Ovary (tissue), 9 donors: ENCODE measurements around the gene AUTS2. TPM values are rescaled to one million over a fixed set of nuclear protein-coding genes. Genes with fewer than 3 reads are reported as not detected.

Experiments used
- DNase-seq, 5 donors: peaks; one replicate each; pipeline ENCODE4 v3.0.0-alpha.2; 2019 to 2020
- H3K27ac ChIP-seq, 2 donors: fragments of 200-600 bp; one replicate each; pipeline versions ENCODE4 v1.5.1 to v1.8.0; 2019 to 2022
- H3K27me3 ChIP-seq: fragments of 200-600 bp; one replicate; pipeline ENCODE4 v1.8.0; 2022
- H3K36me3 ChIP-seq: fragments of 200-600 bp; sonication (generic); one replicate; pipeline ENCODE4 v1.5.1; 2019
- H3K4me1 ChIP-seq: one replicate; pipeline ENCODE4 v1.8.1; 2013; ENCODE audit warnings: mild to moderate bottlenecking, moderate library complexity; ENCODE audit not compliant: insufficient read depth
- H3K4me3 ChIP-seq: fragments of 200-600 bp; sonication (generic); one replicate; pipeline ENCODE4 v1.5.1; 2017
- H3K9me3 ChIP-seq, 2 donors: fragments of 200-600 bp in 1 of 2; sonication (generic) in 1 of 2; one replicate each; pipeline versions ENCODE4 v1.5.1 to v1.8.1; 2013 to 2019; ENCODE audit warnings: mild to moderate bottlenecking in 1 of 2, moderate library complexity in 1 of 2
- EP300 ChIP-seq: sonication (generic); formaldehyde crosslinking; IDR thresholded peaks from one replicate; pipeline ENCODE4 v1.6.1; 2017; ENCODE audit warnings: antibody characterized with exemption
- POLR2A ChIP-seq: fragments of 450-650 bp; IDR thresholded peaks from one replicate; pipeline ENCODE4 v1.6.1; 2017; ENCODE audit warnings: antibody characterized with exemption, mild to moderate bottlenecking, moderate library complexity
- WGBS, 3 donors: extraction: QIAGEN DNeasy Blood & Tissue Kit in 1 of 3; methylation state at CpG; one replicate each; pipeline versions ENCODE4 v1.1.5 to v1.1.7; 2013 to 2017; 5-methylcytosine and 5-hydroxymethylcytosine counted together
- intact Hi-C, 4 donors: fragments of 100-400 bp; cut with DNase I; formaldehyde crosslinking; loops; one replicate each; pipeline versions ENCODE4 v1.11.0 to v1.15.1; 2022 to 2023
- polyA plus RNA-seq, 2 donors: library from polyadenylated mRNA; stranded (reverse); fragments of 200-250 nt in 1 of 2; fragments of 350-450 nt in 1 of 2; fragmentation: Illumina TruSeq in 1 of 2; extraction: RNeasy Lipid Tissue Mini Kit (QIAGEN cat#74804) in 1 of 2; gene quantifications; one replicate each; pipeline ENCODE4 v1.2.3, GENCODE V29; 2013 to 2014
- total RNA-seq, 7 donors: library from RNA; depleted of rRNA in 2 of 7; stranded (reverse); fragments of >200 nt in 2 of 7; fragmentation: NEBNext Ultra II Directional in 3 of 7; extraction: Animal tissue kit (Norgen Biotek cat#: 25700) in 3 of 7; gene quantifications; one replicate each; pipeline versions ENCODE4 v1.1.0 to v1.2.4, GENCODE V29; 2016 to 2023
- TF ChIP-seq, protein P1 (sequence below), 3 donors: fragments of 450-650 bp in 2 of 3; fragments of 200-600 bp in 1 of 3; IDR thresholded peaks; one replicate each; pipeline versions ENCODE4 v1.5.1 to v1.8.0; 2016 to 2022; ENCODE audit warnings: antibody characterized with exemption in 3 of 3, mild to moderate bottlenecking in 1 of 3
- donor health status: DM: no; HTN: no; CAD: no; lungs with moderate emphysema.
- donor health status: DM: no; HTN: no; CAD: no.
- donor health status: Bipolar disorder and iron deficiency.
- donor health status: DM: yes; HTN: yes; CAD: no.
- donor health status: DM: no; HTN: no; CAD: no.
- donor health status: DM: yes; HTN: yes; CAD: no.

Gene AUTS2
- total and polyA plus RNA-seq, 9 donors = 18.3 to 60.9 (median 44.9) TPM

DNA sequence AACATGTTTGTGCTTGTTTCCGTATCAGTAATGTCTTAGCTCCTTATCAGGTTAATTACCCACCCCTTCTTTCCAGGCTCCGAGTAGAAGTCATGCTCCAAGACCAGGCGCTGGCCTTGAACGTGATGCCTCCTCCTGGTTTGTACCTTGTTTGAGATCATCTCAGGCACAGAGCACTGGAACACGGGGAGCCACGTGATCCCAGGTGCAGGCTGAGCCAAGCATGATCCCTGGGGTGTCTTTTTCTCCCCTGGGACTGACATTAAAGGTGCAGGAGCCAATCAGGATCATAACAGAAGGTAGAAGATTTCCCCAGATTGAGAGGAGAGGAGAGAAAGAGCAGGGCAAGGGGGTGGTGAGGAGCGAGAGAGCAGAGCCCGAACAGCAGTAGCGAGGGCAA is 907.6 kb downstream of the AUTS2 start:
- H3K27ac ChIP-seq = no peak overlapping the region
- no peaks in the 10 kb centered on the region for H3K9me3 ChIP-seq
- WGBS, 3 donors = 78 to 82% (median 81%) methylated on average over 9 of the region's 9 CpGs
- no peak overlapping the region for H3K4me3 ChIP-seq
- TF ChIP-seq EP300 (no peak), POLR2A (no peak)
- TF ChIP-seq, protein P1, sequence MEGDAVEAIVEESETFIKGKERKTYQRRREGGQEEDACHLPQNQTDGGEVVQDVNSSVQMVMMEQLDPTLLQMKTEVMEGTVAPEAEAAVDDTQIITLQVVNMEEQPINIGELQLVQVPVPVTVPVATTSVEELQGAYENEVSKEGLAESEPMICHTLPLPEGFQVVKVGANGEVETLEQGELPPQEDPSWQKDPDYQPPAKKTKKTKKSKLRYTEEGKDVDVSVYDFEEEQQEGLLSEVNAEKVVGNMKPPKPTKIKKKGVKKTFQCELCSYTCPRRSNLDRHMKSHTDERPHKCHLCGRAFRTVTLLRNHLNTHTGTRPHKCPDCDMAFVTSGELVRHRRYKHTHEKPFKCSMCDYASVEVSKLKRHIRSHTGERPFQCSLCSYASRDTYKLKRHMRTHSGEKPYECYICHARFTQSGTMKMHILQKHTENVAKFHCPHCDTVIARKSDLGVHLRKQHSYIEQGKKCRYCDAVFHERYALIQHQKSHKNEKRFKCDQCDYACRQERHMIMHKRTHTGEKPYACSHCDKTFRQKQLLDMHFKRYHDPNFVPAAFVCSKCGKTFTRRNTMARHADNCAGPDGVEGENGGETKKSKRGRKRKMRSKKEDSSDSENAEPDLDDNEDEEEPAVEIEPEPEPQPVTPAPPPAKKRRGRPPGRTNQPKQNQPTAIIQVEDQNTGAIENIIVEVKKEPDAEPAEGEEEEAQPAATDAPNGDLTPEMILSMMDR (IDR thresholded peaks at IDR 0.05) = no peak
- H3K36me3 ChIP-seq = no peaks in the 10 kb centered on the region
- H3K4me1 ChIP-seq = no peaks in the 10 kb centered on the region
- H3K27me3 ChIP-seq = no peaks in the 10 kb centered on the region
- intact Hi-C loops = no loop called here
- DNase-seq = no peak

DNA sequence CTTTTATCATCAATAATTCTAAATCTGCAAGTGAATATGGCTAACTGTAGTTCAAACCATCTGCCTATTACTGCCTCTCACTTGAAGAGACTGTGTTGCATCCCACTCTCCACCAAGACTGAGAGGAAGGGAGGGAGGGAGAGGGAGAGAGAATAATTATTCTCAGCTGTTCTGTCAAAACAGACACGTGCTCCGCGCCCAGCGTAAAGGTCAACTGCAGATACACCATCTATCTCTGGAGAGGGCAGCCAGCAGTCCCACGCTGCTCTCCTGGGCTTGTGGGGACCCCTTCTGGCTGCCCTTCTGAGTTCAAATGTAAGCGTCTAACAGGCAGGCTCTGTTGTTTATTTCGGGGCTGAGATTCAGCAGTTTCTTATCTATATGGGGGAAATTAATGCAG is 908.2 kb downstream of the AUTS2 start:
- WGBS, 3 donors = 47 to 54% (median 49%) methylated on average over 7 of the region's 7 CpGs
- no peaks in the 10 kb centered on the region for H3K27me3 ChIP-seq
- no peaks in the 10 kb centered on the region for H3K4me1 ChIP-seq
- no peak for DNase-seq
- TF ChIP-seq, protein P1 (IDR thresholded peaks at IDR 0.05) = no peak
- TF ChIP-seq POLR2A (no peak), EP300 (no peak)
- no peaks in the 10 kb centered on the region for H3K36me3 ChIP-seq
- H3K4me3 ChIP-seq = no peak overlapping the region
- H3K27ac ChIP-seq = no peak overlapping the region
- intact Hi-C loops = no loop called here
- no peaks in the 10 kb centered on the region for H3K9me3 ChIP-seq

DNA sequence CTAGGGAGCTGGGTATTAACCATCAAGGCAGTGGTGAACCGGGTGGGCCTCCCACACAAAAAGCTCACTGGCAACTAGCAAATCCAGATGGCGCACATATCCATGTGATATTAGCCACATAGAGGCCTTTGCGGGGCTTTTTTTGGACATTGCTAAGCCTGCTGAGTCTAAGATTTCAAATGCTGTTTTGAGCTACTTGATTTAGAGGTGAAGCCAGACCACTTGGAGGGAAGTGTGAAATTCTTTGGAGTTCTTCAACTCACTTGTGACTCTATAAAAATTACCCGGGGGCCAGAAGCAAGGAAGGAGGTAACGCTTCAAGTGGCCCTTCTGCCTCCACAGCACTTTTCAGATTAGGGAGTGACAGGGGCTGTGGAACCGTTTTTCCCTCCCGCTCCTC is 913.9 kb downstream of the AUTS2 start:
- H3K27me3 ChIP-seq = no peaks in the 10 kb centered on the region
- TF ChIP-seq, protein P1 (IDR thresholded peaks at IDR 0.05) = no peak
- no peak for TF ChIP-seq EP300
- TF ChIP-seq POLR2A = no peak
- H3K9me3 ChIP-seq = no peaks in the 10 kb centered on the region
- H3K27ac ChIP-seq = no peak overlapping the region
- intact Hi-C loops = no loop called here
- 82 to 87% (median 84%) methylated on average over 7 of the region's 7 CpGs for WGBS, 3 donors
- no peaks in the 10 kb centered on the region for H3K36me3 ChIP-seq
- H3K4me3 ChIP-seq = no peak overlapping the region
- no peak for DNase-seq
- H3K4me1 ChIP-seq = no peaks in the 10 kb centered on the region

DNA sequence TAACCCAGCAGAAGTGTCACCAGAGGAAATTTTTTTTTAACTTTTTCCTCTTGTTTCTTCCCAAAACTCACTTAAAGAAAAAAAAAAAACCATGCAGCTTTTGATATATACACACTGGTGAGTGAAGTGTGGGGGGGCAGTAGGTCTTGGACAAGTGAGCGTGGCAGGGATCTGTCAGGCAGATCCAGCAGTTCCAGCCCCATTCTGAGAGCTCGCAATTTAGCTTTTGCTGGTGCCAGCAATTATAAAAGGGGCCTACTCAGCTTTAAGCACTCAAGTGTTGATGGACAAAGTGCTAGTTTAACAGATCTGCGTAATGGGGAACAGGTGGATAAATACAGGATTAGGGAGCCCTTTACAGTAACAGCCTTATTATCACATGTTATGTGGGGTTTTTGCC is 914.5 kb downstream of the AUTS2 start:
- WGBS, 3 donors = 92 to 95% (median 94%) methylated on average over 3 of the region's 3 CpGs
- DNase-seq = no peak
- TF ChIP-seq POLR2A (no peak), EP300 (no peak)
- TF ChIP-seq, protein P1 (IDR thresholded peaks at IDR 0.05) = no peak
- H3K36me3 ChIP-seq = no peaks in the 10 kb centered on the region
- intact Hi-C loops = no loop called here
- no peak overlapping the region for H3K27ac ChIP-seq
- no peaks in the 10 kb centered on the region for H3K4me1 ChIP-seq
- no peaks in the 10 kb centered on the region for H3K27me3 ChIP-seq
- H3K4me3 ChIP-seq = no peak overlapping the region
- no peaks in the 10 kb centered on the region for H3K9me3 ChIP-seq

DNA sequence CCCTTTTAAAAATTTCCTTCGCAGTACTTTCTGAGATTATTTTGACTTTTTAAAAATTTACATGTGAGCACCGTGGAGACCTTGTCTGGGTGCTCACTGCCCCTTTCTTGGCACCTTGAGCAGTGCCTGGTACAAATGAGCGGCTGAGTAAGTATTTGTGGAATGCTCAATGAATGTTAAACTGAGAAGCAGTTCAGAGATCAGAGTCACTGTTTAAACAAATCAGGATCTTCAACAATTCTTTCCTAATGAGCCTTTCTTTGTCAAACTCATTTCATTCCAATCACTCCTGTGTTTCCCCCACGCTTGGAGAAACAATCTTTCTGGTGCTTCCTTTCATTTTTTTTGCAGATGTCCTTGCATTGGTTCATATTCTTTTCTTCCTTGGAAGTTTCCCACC is 922.3 kb downstream of the AUTS2 start:
- Histone ChIP-seq H3K4me1 (peaks cover 12% of the 10 kb centered on the region), H3K27ac (no peak overlapping the region)

More for the DNA sequence above, 922.3 kb downstream of the AUTS2 start:
- no peaks in the 10 kb centered on the region for H3K9me3 ChIP-seq
- no peaks in the 10 kb centered on the region for H3K36me3 ChIP-seq
- intact Hi-C loops = no loop called here
- DNase-seq = no peak
- WGBS, 3 donors = 21 to 33% (median 21%) methylated on average over 4 of the region's 4 CpGs
- no peaks in the 10 kb centered on the region for H3K27me3 ChIP-seq
- no peak overlapping the region for H3K4me3 ChIP-seq
- no peak for TF ChIP-seq POLR2A
